ENCODE results near the gene RCCD1. TPM values are rescaled to one million over a fixed set of nuclear protein-coding genes. Genes with fewer than 3 reads are reported as not detected.

The RCCD1 gene
- total RNA-seq, 1 experiment from 2014 or later: not detected

GRCh38 chr15:90942354-90943120, 12.1 kb upstream of the RCCD1 start:
- no peak for DNase-seq (ENCODE audit: low spot score)

DNA sequence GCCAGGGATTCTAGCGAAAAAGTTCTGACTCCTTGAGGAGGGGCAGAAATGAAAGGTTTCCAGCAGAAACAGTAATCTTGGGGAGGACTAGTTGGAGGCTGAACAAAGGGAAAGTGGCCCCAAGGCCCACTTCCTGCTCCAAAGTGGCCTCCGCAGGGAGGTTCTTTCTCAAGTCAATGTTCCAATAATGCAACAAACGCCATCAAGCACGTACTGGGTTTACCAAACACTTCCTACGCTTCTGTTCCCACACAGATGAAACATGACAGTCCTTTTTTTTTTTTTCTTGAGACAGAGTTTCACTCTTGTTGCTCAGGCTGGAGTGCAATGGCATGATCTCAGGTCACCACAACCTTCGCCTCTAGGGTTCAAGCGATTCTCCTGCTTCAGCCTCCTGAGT, 9.6 kb upstream of the RCCD1 start:
- DNase-seq (ENCODE audit: low spot score): no peak

GRCh38 chr15:90946538-90946937, 8.1 kb upstream of the RCCD1 start:
- DNase-seq (ENCODE audit: low spot score): no peak

DNA sequence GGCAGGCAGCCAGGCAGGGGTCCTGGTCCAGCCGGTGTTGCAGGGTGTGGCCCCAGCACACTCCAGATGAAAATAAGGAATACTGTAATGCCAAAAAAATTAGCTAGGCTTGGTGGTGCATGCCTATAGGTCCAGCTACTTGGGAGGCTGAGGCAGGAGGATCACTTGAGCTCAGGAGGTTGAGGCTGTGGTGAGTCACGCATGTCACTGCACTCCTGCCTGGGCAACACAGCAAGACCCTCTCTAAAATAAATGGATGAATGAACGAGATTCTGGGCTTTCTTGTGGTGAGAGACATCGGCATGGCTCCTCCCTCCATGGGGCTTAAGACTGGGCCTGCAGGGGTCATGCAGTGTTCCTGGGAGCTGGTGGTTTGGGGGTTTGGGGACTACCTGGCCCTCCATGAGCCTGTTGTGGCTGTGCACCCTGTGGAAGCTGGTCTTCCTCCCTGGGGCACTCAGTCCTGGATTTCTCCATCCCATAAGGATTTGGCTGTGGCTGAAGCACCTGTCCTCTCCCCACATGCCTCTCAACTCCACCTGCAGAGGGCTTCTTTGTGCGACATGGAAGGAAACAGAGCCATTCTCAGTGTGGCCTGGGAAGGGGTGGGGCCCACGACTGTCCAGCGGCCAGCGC, 7.6 kb upstream of the RCCD1 start:
- no peak for DNase-seq (ENCODE audit: low spot score)

DNA sequence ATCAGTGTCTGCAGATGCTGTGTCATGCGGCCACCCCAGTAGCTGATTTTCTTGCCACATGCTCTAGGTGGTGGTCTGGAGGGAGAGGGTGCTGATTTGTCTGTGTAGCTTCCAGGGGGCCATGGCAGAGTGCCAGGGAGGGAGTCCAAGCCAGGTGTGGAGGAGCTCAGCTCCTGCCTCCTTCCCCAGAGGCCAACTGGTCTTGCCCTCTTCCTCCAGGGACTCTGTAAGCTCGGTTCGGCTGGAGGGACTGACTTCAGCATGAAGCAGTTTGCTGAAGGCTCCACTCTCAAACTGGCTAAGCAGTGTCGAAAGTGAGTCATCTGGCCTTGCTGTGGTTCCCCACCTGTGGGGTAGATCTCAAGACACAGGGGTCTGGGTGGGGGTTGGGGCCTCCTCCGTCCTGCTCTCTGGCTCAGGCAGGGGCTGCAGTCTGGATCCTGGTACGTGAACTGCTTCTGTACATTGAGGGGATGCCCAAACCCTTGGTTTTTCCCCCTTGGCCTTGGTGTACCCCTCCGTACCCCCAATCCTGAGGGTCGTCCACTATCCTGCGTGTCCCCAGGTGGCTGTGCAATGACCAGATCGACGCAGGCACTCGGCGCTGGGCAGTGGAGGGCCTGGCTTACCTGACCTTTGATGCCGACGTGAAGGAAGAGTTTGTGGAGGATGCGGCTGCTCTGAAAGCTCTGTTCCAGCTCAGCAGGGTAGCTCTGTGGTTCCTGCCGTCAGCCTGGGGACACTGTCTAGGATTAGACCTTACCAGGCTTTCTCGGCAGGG, 6.9 kb upstream of the RCCD1 start:
- DNase-seq (ENCODE audit: low spot score): no peak

- DNase-seq (ENCODE audit: low spot score): no peak
Measured at GRCh38 chr15:90948506-90948905, 6.2 kb upstream of the RCCD1 start.

DNA sequence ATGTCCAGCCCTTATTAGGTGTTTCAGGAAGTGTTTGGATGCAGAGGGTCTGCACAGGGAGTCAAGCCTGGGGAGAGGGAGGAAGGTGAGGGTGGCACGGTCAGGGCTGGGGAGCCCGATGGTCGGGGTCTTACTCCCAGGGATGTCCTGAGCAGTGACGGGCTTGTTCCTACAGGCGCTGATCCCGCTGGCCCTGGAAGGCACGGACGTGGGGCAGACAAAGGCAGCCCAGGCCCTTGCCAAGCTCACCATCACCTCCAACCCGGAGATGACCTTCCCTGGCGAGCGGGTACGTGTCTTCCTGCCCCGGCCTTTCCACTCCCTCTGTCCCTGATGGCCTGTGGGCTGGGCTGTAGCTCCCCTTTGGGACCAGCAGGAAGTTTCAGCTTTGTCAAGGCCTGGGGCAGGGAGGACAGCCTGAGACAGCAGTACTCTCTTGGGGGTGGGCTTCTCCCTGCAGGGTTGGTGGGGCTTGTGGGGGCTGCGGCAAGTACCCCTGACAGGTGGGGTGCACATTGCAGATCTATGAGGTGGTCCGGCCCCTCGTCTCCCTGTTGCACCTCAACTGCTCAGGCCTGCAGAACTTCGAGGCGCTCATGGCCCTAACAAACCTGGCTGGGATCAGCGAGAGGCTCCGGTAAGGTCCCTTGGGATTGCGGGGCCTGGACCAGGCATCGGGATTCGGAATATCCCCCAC, 4.6 kb upstream of the RCCD1 start:
- DNase-seq (ENCODE audit: low spot score): no peak

- no peak for DNase-seq (ENCODE audit: low spot score)
Measured at GRCh38 chr15:90950676-90951075, 4.0 kb upstream of the RCCD1 start.

DNA sequence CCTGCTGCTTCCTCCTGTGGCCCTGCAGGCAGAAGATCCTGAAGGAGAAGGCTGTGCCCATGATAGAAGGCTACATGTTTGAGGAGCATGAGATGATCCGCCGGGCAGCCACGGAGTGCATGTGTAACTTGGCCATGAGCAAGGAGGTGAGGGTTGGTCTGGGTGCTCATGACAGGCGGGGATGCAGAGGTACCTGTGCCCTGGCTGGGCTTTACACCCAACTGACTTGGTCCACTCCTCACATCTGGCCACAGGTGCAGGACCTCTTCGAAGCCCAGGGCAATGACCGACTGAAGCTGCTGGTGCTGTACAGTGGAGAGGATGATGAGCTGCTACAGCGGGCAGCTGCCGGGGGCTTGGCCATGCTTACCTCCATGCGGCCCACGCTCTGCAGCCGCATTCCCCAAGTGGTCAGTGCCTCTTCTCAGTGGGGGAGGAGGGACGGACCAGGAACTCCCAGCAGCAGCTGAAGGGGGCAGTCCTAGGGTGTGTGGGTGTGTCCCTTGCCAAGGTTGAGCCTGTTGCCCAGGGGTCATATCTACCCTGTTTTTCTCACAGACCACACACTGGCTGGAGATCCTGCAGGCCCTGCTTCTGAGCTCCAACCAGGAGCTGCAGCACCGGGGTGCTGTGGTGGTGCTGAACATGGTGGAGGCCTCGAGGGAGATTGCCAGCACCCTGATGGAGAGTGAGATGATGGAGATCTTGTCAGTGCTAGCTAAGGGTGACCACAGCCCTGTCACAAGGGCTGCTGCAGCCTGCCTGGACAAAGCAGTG, 1.6 kb upstream of the RCCD1 start:
- no peak for DNase-seq (ENCODE audit: low spot score)

DNA sequence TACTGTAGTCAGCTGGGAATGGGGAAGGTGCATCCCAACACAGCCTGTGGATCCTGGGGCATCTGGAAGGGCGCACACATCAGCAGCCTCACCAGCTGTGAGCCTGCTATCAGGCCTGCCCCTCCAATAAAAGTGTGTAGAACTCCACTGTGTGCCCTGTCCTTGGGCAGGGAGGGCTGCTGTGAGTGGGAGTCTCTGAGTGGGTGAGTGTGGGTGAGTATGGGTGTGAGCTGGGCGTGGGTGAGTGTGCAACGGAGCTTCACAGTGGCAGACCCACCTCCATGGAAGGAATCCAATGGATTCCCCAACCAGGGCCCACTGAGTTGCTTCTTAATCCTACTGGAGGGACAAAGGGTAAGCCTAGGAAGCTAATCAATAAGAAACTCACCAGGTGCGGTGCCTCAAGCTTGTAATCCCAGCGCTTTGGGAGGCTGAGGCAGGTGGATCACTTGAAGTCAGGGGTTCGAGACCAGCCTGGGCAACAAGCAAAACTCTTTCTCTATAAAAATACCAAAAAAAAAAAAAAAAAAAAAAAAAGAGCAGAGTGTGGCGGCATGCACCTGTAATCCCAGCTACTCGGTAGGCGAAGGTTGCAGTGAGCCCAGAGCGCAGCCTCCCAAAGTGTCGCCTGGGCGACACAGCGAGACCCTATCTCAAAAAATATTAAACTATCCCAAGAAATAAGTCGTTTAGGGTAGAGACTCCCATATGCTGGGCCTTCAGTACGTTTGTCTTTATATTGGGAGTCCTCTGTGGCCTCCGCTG, 555 bp upstream of the RCCD1 start:
- no peak for DNase-seq (ENCODE audit: low spot score)

GRCh38 chr15:90955624-90956273, 1.1 kb downstream of the RCCD1 start:
- no peak for DNase-seq (ENCODE audit: low spot score)

GRCh38 chr15:90956274-90957030, 1.8 kb downstream of the RCCD1 start:
- DNase-seq (ENCODE audit: low spot score): no peak

- no peak for DNase-seq (ENCODE audit: low spot score)
Measured at GRCh38 chr15:90957031-90957790, 2.5 kb downstream of the RCCD1 start.

- no peak for DNase-seq (ENCODE audit: low spot score)
Measured at GRCh38 chr15:90957791-90958190, 3.1 kb downstream of the RCCD1 start.

GRCh38 chr15:90959028-90959595, 4.4 kb downstream of the RCCD1 start:
- DNase-seq (ENCODE audit: low spot score): no peak

DNA sequence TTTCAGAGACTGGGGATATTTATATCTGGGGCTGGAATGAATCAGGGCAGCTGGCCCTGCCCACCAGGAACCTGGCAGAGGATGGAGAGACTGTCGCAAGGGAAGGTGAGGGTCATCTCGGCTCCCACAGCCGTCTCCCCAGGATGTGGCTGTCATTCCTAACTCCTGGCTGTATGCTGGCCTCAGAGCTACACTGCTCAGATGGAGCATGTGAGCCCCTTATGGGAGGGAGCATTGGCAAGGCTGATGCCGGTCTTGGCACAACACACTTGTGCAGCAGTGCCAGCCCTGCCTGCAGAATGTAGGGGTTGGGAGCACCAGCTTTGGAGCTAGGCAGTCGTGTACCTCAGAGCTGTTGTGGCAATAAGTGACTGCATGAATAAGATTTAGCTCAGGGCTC, 5.2 kb downstream of the RCCD1 start:
- DNase-seq (ENCODE audit: low spot score): no peak

DNA sequence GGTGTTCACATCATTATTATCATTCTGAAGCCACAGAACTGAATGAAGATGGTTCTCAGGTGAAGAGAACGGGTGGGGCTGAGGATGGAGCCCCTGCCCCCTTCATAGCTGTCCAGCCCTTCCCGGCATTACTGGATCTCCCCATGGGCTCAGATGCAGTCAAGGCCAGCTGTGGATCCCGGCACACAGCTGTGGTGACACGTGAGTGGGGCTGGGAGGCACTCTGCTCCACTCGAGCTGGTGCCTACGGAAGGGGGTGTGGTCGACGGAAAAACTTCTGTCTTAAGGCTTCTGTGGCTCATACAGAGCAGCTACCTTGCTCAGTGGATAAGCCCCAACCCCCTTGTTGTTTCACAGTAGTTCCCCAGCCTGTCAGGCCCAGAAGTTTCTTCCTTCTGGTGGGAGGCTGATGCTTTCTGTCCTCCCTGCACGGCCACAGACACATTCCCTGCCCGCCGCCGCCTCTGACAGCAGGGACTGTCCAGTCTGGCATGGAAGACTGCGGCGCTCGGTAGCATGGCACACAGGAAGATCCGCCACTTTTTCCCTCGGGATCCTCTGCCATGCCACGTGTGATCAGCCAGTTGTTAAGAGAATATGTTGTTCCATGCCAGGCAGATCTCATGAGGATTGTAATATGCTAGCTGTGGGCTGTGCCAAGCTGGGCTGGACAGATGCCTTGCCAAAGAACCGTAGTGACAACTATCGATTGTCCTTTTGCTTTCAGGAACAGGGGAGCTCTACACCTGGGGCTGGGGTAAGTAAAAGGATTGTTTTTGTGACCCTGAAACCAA, 5.8 kb downstream of the RCCD1 start:
- no peak for DNase-seq (ENCODE audit: low spot score)
